Superior temporal gyrus (tissue), 1 donor: Measurements from ENCODE around the gene FN1.

ENCODE experiments used
- DNase-seq: peaks from one replicate; pipeline ENCODE4 v3.0.0-alpha.2; 2016; ENCODE audit errors: extremely low spot score

Gene FN1

GRCh38 chr2:215407061-215407460 is 28.8 kb downstream of the FN1 start:
- no peak for DNase-seq

GRCh38 chr2:215405722-215406581 is 29.9 kb downstream of the FN1 start:
- DNase-seq = no peak

GRCh38 chr2:215404348-215405012 is 31.4 kb downstream of the FN1 start:
- DNase-seq = no peak

- no peak for DNase-seq
Measured at GRCh38 chr2:215403441-215404347, 32.2 kb downstream of the FN1 start.

GRCh38 chr2:215401896-215402379 is 33.9 kb downstream of the FN1 start:
- no peak for DNase-seq

GRCh38 chr2:215399067-215399716 is 36.7 kb downstream of the FN1 start:
- DNase-seq = no peak

- no peak for DNase-seq
Measured at GRCh38 chr2:215397632-215398341, 38.1 kb downstream of the FN1 start.

GRCh38 chr2:215396595-215397313 is 39.1 kb downstream of the FN1 start:
- no peak for DNase-seq

GRCh38 chr2:215395687-215396460 is 40.0 kb downstream of the FN1 start:
- DNase-seq = no peak

GRCh38 chr2:215394102-215394805 is 41.6 kb downstream of the FN1 start:
- no peak for DNase-seq

- DNase-seq = no peak
Measured at GRCh38 chr2:215392687-215393270, 43.1 kb downstream of the FN1 start.

- DNase-seq = no peak
Measured at GRCh38 chr2:215392164-215392563, 43.7 kb downstream of the FN1 start.

GRCh38 chr2:215391531-215391930 is 44.3 kb downstream of the FN1 start:
- DNase-seq = no peak

- no peak for DNase-seq
Measured at GRCh38 chr2:215390550-215390913, 45.3 kb downstream of the FN1 start.

- DNase-seq = no peak
Measured at GRCh38 chr2:215388002-215388728, 47.7 kb downstream of the FN1 start.

GRCh38 chr2:215386566-215386965 is 49.3 kb downstream of the FN1 start:
- no peak for DNase-seq

GRCh38 chr2:215384710-215385109 is 51.2 kb downstream of the FN1 start:
- no peak for DNase-seq
